B cell (primary cell): ENCODE measurements around the gene OR52H1. TPM values are rescaled to one million over a fixed set of nuclear protein-coding genes. Genes with fewer than 3 reads are reported as not detected.

Experiments used
- ATAC-seq: fragments of 200-7000 bp; cut with Tn5 transposase; one replicate; pipeline ENCODE4 v1.10.0; 2021; ENCODE audit warnings: low read depth, mild to moderate bottlenecking, moderate number of reproducible peaks, moderate library complexity
- CTCF ChIA-PET: fragments of 350-600 bp; sonication (Branson Sonifier 250); formaldehyde crosslinking; loops from one replicate; lab custom pipeline; 2021; ENCODE audit warnings: antibody characterized with exemption, inconsistent platforms; lab: Charles Lee
- POLR2A ChIA-PET: fragments of 350-600 bp; sonication (Branson Sonifier 250); formaldehyde crosslinking; loops from one replicate; lab custom pipeline; 2021; ENCODE audit warnings: antibody characterized with exemption; lab: Charles Lee
- DNase-seq: peaks from one replicate; pipeline ENCODE4 v3.0.0; 2013
- H2AFZ ChIP-seq: 2 replicates; pipeline ENCODE4 v1.6.1; 2012; ENCODE audit warnings: mild to moderate bottlenecking, low read depth, low read length; ENCODE audit not compliant: insufficient read depth, poor library complexity, severe bottlenecking
- H3K27ac ChIP-seq, 2 donors: 1 replicate in 1 of 2; 2 replicates in 1 of 2; pipeline ENCODE4 v1.5.1; 2012 to 2013; ENCODE audit warnings: low read length in 2 of 2, mild to moderate bottlenecking in 2 of 2, moderate library complexity in 1 of 2
- H3K27me3 ChIP-seq, 4 experiments: fragments of 200-600 bp in 1 of 4; sonication (generic) in 1 of 4; replicated peaks in 1 of 4; 1 replicate in 2 of 4; 2 replicates in 2 of 4; pipeline versions ENCODE4 v1.6.1 to v1.7.0; 2013 to 2016; ENCODE audit warnings: low read length in 3 of 4, mild to moderate bottlenecking in 2 of 4, mixed read lengths in 1 of 4, moderate library complexity in 1 of 4; ENCODE audit not compliant: insufficient read depth in 4 of 4, control insufficient read depth in 3 of 4; ENCODE audit errors: control extremely low read depth in 1 of 4
- H3K36me3 ChIP-seq, 2 experiments: replicated peaks in 1 of 2; 1 replicate in 1 of 2; 2 replicates in 1 of 2; pipeline versions ENCODE4 v1.6.1 to v1.7.1; 2013; ENCODE audit warnings: low read length in 1 of 2; ENCODE audit not compliant: insufficient read depth in 2 of 2, control insufficient read depth in 1 of 2; ENCODE audit errors: control extremely low read depth in 1 of 2, extremely low read depth in 1 of 2
- H3K4me1 ChIP-seq, 2 donors: fragments of 200-600 bp in 1 of 2; sonication (generic) in 1 of 2; 1 replicate in 1 of 2; 2 replicates in 1 of 2; pipeline versions ENCODE4 v1.5.1 to v1.6.1; 2013 to 2017; ENCODE audit warnings: low read length in 2 of 2; ENCODE audit not compliant: control insufficient read depth in 2 of 2, insufficient read depth in 2 of 2
- H3K4me2 ChIP-seq: replicated peaks from 2 replicates; pipeline ENCODE3; 2012; ENCODE audit warnings: mild to moderate bottlenecking, low read depth, low read length; ENCODE audit not compliant: poor library complexity, severe bottlenecking
- H3K4me3 ChIP-seq, 5 experiments: fragments of 200-600 bp in 1 of 5; sonication (generic) in 1 of 5; 1 replicate in 3 of 5; 2 replicates in 2 of 5; pipeline versions ENCODE4 v1.5.1 to v1.7.0; 2011 to 2016; ENCODE audit warnings: low read length in 4 of 5, mild to moderate bottlenecking in 4 of 5, low read depth in 2 of 5, control low read depth in 1 of 5, moderate library complexity in 1 of 5; ENCODE audit not compliant: insufficient read depth in 1 of 5; ENCODE audit errors: control extremely low read depth in 1 of 5, extremely low read depth in 1 of 5
- H3K79me2 ChIP-seq: fragments of 200-600 bp; sonication (generic); one replicate; pipeline ENCODE4 v1.6.0; 2016; ENCODE audit warnings: low read length; ENCODE audit not compliant: control insufficient read depth, insufficient read depth
- H3K9ac ChIP-seq: fragments of 200-600 bp; sonication (generic); 2 replicates; pipeline ENCODE4 v1.6.1; 2017; ENCODE audit warnings: mild to moderate bottlenecking, low read length, moderate library complexity
- H3K9me3 ChIP-seq, 3 donors: one replicate each; pipeline versions ENCODE4 v1.6.1 to v1.7.1; 2013; ENCODE audit warnings: low read length in 2 of 3; ENCODE audit not compliant: control insufficient read depth in 2 of 3, insufficient read depth in 1 of 3; ENCODE audit errors: control extremely low read depth in 1 of 3
- H4K20me1 ChIP-seq: 2 replicates; pipeline ENCODE4 v1.6.0; 2012; ENCODE audit warnings: mild to moderate bottlenecking, low read length; ENCODE audit not compliant: insufficient read depth, control insufficient read depth, poor library complexity, severe bottlenecking
- H3K27ac Mint-ChIP-seq: one replicate; pipeline ENCODE4 v1.8.0; 2021; ENCODE audit warnings: mixed read lengths
- H3K27me3 Mint-ChIP-seq: one replicate; pipeline ENCODE4 v1.8.0; 2021; ENCODE audit warnings: mixed read lengths
- H3K4me1 Mint-ChIP-seq: one replicate; pipeline ENCODE4 v1.8.0; 2021; ENCODE audit warnings: mixed read lengths
- H3K4me3 Mint-ChIP-seq: one replicate; pipeline ENCODE4 v1.8.0; 2021; ENCODE audit warnings: mixed read lengths
- H3K9me3 Mint-ChIP-seq: one replicate; pipeline ENCODE4 v1.8.0; 2022; ENCODE audit warnings: mixed read lengths; ENCODE audit not compliant: insufficient read depth
- CTCF ChIP-seq: fragments of 200-600 bp; IDR thresholded peaks from one replicate; pipeline ENCODE4 v1.8.0; 2022; ENCODE audit warnings: antibody characterized with exemption, mild to moderate bottlenecking
- EZH2 ChIP-seq: IDR thresholded peaks from 2 replicates; pipeline ENCODE4 v1.6.1; 2012; ENCODE audit warnings: borderline replicate concordance, low read depth, mild to moderate bottlenecking, moderate library complexity, low read length; ENCODE audit not compliant: insufficient read depth, poor library complexity, severe bottlenecking
- WGBS: methylation state at CpG from one replicate; pipeline ENCODE4 v1.1.5; 2013; ENCODE audit warnings: missing lambda C conversion rate; ENCODE audit not compliant: insufficient coverage; 5-methylcytosine and 5-hydroxymethylcytosine counted together
- intact Hi-C: fragments of 100-400 bp; cut with micrococcal nuclease; formaldehyde crosslinking; loops from one replicate; pipeline ENCODE4 v1.10.0; 2022
- polyA plus RNA-seq: library from polyadenylated mRNA; depleted of rRNA; stranded (reverse); fragments of >200 nt; gene quantifications from 2 replicates; pipeline ENCODE4 v1.2.3, GENCODE V29; 2012
- total RNA-seq, 2 donors: library from RNA; stranded (reverse); fragments of 120-200 nt in 1 of 2; gene quantifications; 1 replicate in 1 of 2; 2 replicates in 1 of 2; pipeline versions ENCODE4 v1.2.3 to v1.2.4, GENCODE V29; 2013 to 2022

Gene OR52H1
- total and polyA plus RNA-seq, 2 donors (not counting 1 experiment from before 2014, with no cell fraction given): 0.15 to 0.37 TPM

- intact Hi-C loops: no loop called here
- H3K9me3 ChIP-seq: no peaks in the 10 kb centered on the region
- Mint-ChIP-seq H3K27ac (no peak overlapping the region), H3K4me1 (no peaks in the 10 kb centered on the region), H3K27me3 (no peaks in the 10 kb centered on the region), H3K4me3 (no peak overlapping the region), H3K9me3 (no peaks in the 10 kb centered on the region)
- DNase-seq (no peak), ATAC-seq (no peak)
- no peak overlapping the region for H3K4me2 ChIP-seq
- no peak overlapping the region for H3K27ac ChIP-seq
- CTCF ChIA-PET: no interaction called here
- H3K4me1 ChIP-seq: no peaks in the 10 kb centered on the region
- H4K20me1 ChIP-seq: no peaks in the 10 kb centered on the region
- H3K27me3 ChIP-seq: no peaks in the 10 kb centered on the region
- H2AFZ ChIP-seq: no peak overlapping the region
- no peak overlapping the region for H3K9ac ChIP-seq
- no peaks in the 10 kb centered on the region for H3K36me3 ChIP-seq
- no peak for TF ChIP-seq CTCF
- TF ChIP-seq EZH2: no peak
- no peaks in the 10 kb centered on the region for H3K79me2 ChIP-seq
- no peak overlapping the region for H3K4me3 ChIP-seq
- POLR2A ChIA-PET: no interaction called here
- WGBS: 100% methylated on average over 2 of the region's 2 CpGs
Measured at GRCh38 chr11:5522308-5522707, 26.0 kb downstream of the OR52H1 start.

GRCh38 chr11:5521540-5521939 lies 26.8 kb downstream of the OR52H1 start:
- Mint-ChIP-seq H3K4me1 (no peaks in the 10 kb centered on the region), H3K9me3 (no peaks in the 10 kb centered on the region), H3K27ac (no peak overlapping the region), H3K27me3 (no peaks in the 10 kb centered on the region), H3K4me3 (no peak overlapping the region)
- H4K20me1 ChIP-seq: no peaks in the 10 kb centered on the region
- 80% methylated on average over 1 of the region's 4 CpGs for WGBS
- DNase-seq (no peak), ATAC-seq (no peak)
- no peaks in the 10 kb centered on the region for H3K36me3 ChIP-seq
- H3K79me2 ChIP-seq: no peaks in the 10 kb centered on the region
- intact Hi-C loops: no loop called here
- no peaks in the 10 kb centered on the region for H3K27me3 ChIP-seq
- H3K4me1 ChIP-seq: no peaks in the 10 kb centered on the region
- no peak overlapping the region for H3K4me3 ChIP-seq
- ChIA-PET CTCF (no interaction called here), POLR2A (no interaction called here)
- TF ChIP-seq EZH2: no peak
- no peak for TF ChIP-seq CTCF
- no peak overlapping the region for H3K9ac ChIP-seq
- H2AFZ ChIP-seq: no peak overlapping the region
- H3K4me2 ChIP-seq: no peak overlapping the region
- H3K27ac ChIP-seq: no peak overlapping the region
- H3K9me3 ChIP-seq: no peaks in the 10 kb centered on the region
